MCF 10A (cell line): Measurements from ENCODE around the gene LIPA. TPM values are rescaled to one million over a fixed set of nuclear protein-coding genes. Genes with fewer than 3 reads are reported as not detected.

Source experiments
- BruUV-seq: library from RNA; stranded (reverse); fragments of 400-500 nt; replicated peaks from 2 replicates; lab custom pipeline; 2021; lab: Mats Ljungman, UMichigan
- CTCF ChIA-PET: fragments of 300-600 bp; sonication (Branson Sonifier 250); formaldehyde crosslinking; extraction: SDS; loops from one replicate; lab custom pipeline; 2021; ENCODE audit warnings: antibody characterized with exemption, inconsistent platforms; lab: Yijun Ruan, JAX
- POLR2A ChIA-PET: fragments of 300-600, 350-650 bp; sonication (Branson Sonifier 250); formaldehyde crosslinking; extraction: SDS; loops from one replicate; lab custom pipeline; 2020; ENCODE audit warnings: antibody characterized with exemption, inconsistent platforms; lab: Yijun Ruan, JAX
- DNase-seq: peaks from one replicate; pipeline ENCODE4 v3.0.0-alpha.2; 2018; ENCODE audit not compliant: unreplicated experiment
- H3K27ac Mint-ChIP-seq: one replicate; pipeline ENCODE4 v1.8.0; 2022; ENCODE audit warnings: mild to moderate bottlenecking, low read depth, mixed read lengths; ENCODE audit not compliant: unreplicated experiment
- H3K27me3 Mint-ChIP-seq: one replicate; pipeline ENCODE4 v1.8.0; 2022; ENCODE audit warnings: mixed read lengths; ENCODE audit not compliant: insufficient read depth, unreplicated experiment
- H3K36me3 Mint-ChIP-seq: one replicate; pipeline ENCODE4 v1.8.0; 2022; ENCODE audit warnings: mild to moderate bottlenecking, moderate library complexity, mixed read lengths; ENCODE audit not compliant: insufficient read depth, unreplicated experiment
- H3K4me1 Mint-ChIP-seq: one replicate; pipeline ENCODE4 v1.8.0; 2022; ENCODE audit warnings: mixed read lengths; ENCODE audit not compliant: insufficient read depth, unreplicated experiment
- H3K4me3 Mint-ChIP-seq: one replicate; pipeline ENCODE4 v1.8.0; 2022; ENCODE audit warnings: mild to moderate bottlenecking, moderate library complexity, mixed read lengths; ENCODE audit not compliant: unreplicated experiment
- H3K9me3 Mint-ChIP-seq: one replicate; pipeline ENCODE4 v1.8.0; 2022; ENCODE audit warnings: mixed read lengths; ENCODE audit not compliant: unreplicated experiment
- intact Hi-C: fragments of 100-400 bp; cut with micrococcal nuclease; formaldehyde crosslinking; loops from 2 replicates; pipeline ENCODE4 v1.14.1; 2022
- total RNA-seq: library from RNA; stranded (reverse); gene quantifications from 2 replicates; pipeline ENCODE4 v1.2.3, GENCODE V29; 2022
- TF ChIP-seq, protein P1 (sequence below): fragments of 200-600 bp; IDR thresholded peaks from one replicate; pipeline ENCODE4 v1.8.0; 2022; ENCODE audit warnings: antibody characterized with exemption, mild to moderate bottlenecking; ENCODE audit not compliant: unreplicated experiment

LIPA gene
- total RNA-seq, 1 experiment from 2014 or later = 22.3 TPM

DNA sequence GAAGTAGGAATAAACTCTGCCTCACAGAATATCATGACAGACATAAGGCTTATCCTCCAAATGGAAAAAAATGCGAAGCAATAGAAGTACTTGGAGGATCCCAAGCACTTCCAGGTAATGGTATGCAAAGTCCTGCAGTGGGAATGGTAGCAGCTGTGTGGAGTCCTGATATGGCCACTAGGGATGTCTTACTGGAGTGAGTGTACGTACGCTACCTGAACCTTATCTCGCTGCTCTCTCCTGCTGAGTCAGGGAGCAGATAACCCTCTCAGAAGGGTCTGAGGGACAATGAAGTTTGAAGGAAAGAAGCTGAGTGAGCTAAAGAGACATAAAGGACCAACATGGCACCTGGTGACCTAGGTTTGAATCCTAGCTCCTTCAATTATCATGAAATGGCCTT is 86.7 kb downstream of the LIPA start:
- DNase-seq = no peak
- Mint-ChIP-seq H3K4me3 (no peak overlapping the region), H3K27me3 (no peaks in the 10 kb centered on the region), H3K36me3 (no peaks in the 10 kb centered on the region), H3K27ac (no peak overlapping the region), H3K9me3 (no peaks in the 10 kb centered on the region), H3K4me1 (peaks cover 24% of the 10 kb centered on the region)
- no TSS peak for BruUV-seq
- POLR2A ChIA-PET = interaction anchor here (0.6 to 2.4 kb wide), 6 partner anchors 18 to 133 kb away, joined by 3 to 15 read pairs (median 3); no protein-coding TSS in a partner anchor
- intact Hi-C loops = no loop called here
- TF ChIP-seq, protein P1, sequence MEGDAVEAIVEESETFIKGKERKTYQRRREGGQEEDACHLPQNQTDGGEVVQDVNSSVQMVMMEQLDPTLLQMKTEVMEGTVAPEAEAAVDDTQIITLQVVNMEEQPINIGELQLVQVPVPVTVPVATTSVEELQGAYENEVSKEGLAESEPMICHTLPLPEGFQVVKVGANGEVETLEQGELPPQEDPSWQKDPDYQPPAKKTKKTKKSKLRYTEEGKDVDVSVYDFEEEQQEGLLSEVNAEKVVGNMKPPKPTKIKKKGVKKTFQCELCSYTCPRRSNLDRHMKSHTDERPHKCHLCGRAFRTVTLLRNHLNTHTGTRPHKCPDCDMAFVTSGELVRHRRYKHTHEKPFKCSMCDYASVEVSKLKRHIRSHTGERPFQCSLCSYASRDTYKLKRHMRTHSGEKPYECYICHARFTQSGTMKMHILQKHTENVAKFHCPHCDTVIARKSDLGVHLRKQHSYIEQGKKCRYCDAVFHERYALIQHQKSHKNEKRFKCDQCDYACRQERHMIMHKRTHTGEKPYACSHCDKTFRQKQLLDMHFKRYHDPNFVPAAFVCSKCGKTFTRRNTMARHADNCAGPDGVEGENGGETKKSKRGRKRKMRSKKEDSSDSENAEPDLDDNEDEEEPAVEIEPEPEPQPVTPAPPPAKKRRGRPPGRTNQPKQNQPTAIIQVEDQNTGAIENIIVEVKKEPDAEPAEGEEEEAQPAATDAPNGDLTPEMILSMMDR = no peak
- CTCF ChIA-PET = interaction anchor here (1.1 kb wide), 1 partner anchor 10 kb away, joined by 3 read pairs; no protein-coding TSS in a partner anchor

DNA sequence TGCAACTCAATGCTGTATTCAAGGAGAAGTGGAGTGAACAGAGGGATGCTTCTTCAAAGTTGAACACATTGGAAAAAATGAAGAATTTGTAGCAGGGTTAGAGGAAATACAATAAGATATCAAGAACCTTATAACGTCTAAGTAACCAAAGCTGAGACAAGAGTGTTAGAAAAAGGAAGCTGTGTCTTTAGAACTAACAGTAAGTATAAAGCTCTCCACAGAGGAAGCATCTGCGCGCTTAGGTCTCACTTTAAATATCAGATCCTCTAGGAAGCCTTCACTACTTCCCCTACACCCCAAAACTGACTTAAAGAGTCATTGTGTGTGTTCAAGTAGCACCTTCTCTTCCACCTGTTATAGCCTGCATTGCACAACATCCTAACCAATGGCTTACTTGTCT is 87.5 kb downstream of the LIPA start:
- no peak overlapping the region for H3K27ac Mint-ChIP-seq
- H3K36me3 Mint-ChIP-seq = no peaks in the 10 kb centered on the region
- H3K27me3 Mint-ChIP-seq = no peaks in the 10 kb centered on the region
- intact Hi-C loops = no loop called here
- DNase-seq = no peak
- ChIA-PET CTCF (interaction anchor here (1.0 to 1.6 kb wide), 2 partner anchors 135 to 328 kb away, joined by 3 to 4 read pairs; no protein-coding TSS in a partner anchor), POLR2A (interaction anchor here (0.7 to 2.4 kb wide), 6 partner anchors 19 to 173 kb away, joined by 3 to 15 read pairs (median 4); partner anchors contain the start of genes CH25H and FAS)
- no peaks in the 10 kb centered on the region for H3K9me3 Mint-ChIP-seq
- no TSS peak for BruUV-seq
- TF ChIP-seq, protein P1 = no peak
- peak overlapping the region; percentile 29 for H3K4me3 Mint-ChIP-seq
- H3K4me1 Mint-ChIP-seq = peaks cover 25% of the 10 kb centered on the region

Other genes with a start within 250 kb of the LIPA start
- gene CH25H, start 44.5 kb downstream of the LIPA start, total RNA-seq = not detected in 2 replicates
- gene IFIT2, start 50.3 kb upstream of the LIPA start, total RNA-seq = 0.58 and 1.3 TPM in 2 replicates
- gene IFIT3, start 76.2 kb upstream of the LIPA start, total RNA-seq = 1.4 and 3.6 TPM in 2 replicates
- gene IFIT1B, start 126.3 kb upstream of the LIPA start, total RNA-seq = not detected in 2 replicates
- gene IFIT1, start 140.8 kb upstream of the LIPA start, total RNA-seq = 0.17 and 0.26 TPM in 2 replicates
- 11.2 and 12.8 TPM in 2 replicates for gene IFIT5, start 162.8 kb upstream of the LIPA start, total RNA-seq